ENCODE results near the gene HCN4. TPM values are rescaled to one million over a fixed set of nuclear protein-coding genes. Genes with fewer than 3 reads are reported as not detected.

HCN4 gene
- total and polyA plus RNA-seq, 8 donors = 0.03 to 1.7 (median 0.18) TPM; not detected in 3

- WGBS, 5 donors = 67 to 86% (median 80%) methylated on average over 9 of the region's 9 CpGs
- peaks cover 0 to 5% (median 0%) of the 10 kb centered on the region in 4 donors for H3K9me3 ChIP-seq
- no peak for DNase-seq
- H3K27me3 ChIP-seq = peaks cover 0 to 12% (median 0%) of the 10 kb centered on the region in 3 donors
- TF ChIP-seq POLR2A (IDR thresholded peaks at IDR 0.05) (no peak), CTCF (IDR thresholded peaks at IDR 0.05) (no peak), POLR2AphosphoS5 (IDR thresholded peaks at IDR 0.05) (no peak), EP300 (IDR thresholded peaks at IDR 0.05) (no peak)
- no peak overlapping the region for H3K27ac ChIP-seq
- H3K4me1 ChIP-seq = no peaks in the 10 kb centered on the region
- H3K4me3 ChIP-seq = no peak overlapping the region
- intact Hi-C loops (cut with DNase I; ENCODE audit: low total_unique reads) = no loop called here
- H3K36me3 ChIP-seq = no peaks in the 10 kb centered on the region
These were observed 28.1 kb downstream of the HCN4 start for GRCh38 chr15:73340502-73341192.

GRCh38 chr15:73338606-73339374, 30.0 kb downstream of the HCN4 start:
- Histone ChIP-seq H3K27me3 (peaks cover 0 to 12% (median 0%) of the 10 kb centered on the region in 3 donors), H3K4me3 (no peak overlapping the region), H3K4me1 (no peaks in the 10 kb centered on the region), H3K36me3 (no peaks in the 10 kb centered on the region), H3K27ac (no peak overlapping the region), H3K9me3 (peaks cover 0 to 5% (median 0%) of the 10 kb centered on the region in 4 donors)
- 65 to 79% (median 72%) methylated on average over 6 to 9 of the region's 9 CpGs for WGBS, 5 donors
- DNase-seq = no peak
- intact Hi-C loops (cut with DNase I; ENCODE audit: low total_unique reads) = no loop called here
- no peak for TF ChIP-seq POLR2AphosphoS5 (IDR thresholded peaks at IDR 0.05)
- TF ChIP-seq POLR2A (IDR thresholded peaks at IDR 0.05) = no peak
- TF ChIP-seq CTCF (IDR thresholded peaks at IDR 0.05) = no peak
- no peak for TF ChIP-seq EP300 (IDR thresholded peaks at IDR 0.05)

GRCh38 chr15:73338058-73338457, 30.7 kb downstream of the HCN4 start:
- Histone ChIP-seq H3K27ac (no peak overlapping the region), H3K9me3 (peaks cover 0 to 1% (median 0%) of the 10 kb centered on the region in 4 donors), H3K36me3 (no peaks in the 10 kb centered on the region), H3K4me1 (no peaks in the 10 kb centered on the region), H3K4me3 (no peak overlapping the region), H3K27me3 (peaks cover 0 to 12% (median 0%) of the 10 kb centered on the region in 3 donors)
- DNase-seq = no peak
- TF ChIP-seq CTCF (IDR thresholded peaks at IDR 0.05) = no peak
- intact Hi-C loops (cut with DNase I; ENCODE audit: low total_unique reads) = no loop called here
- 34 to 62% (median 57%) methylated on average over 6 of the region's 6 CpGs for WGBS, 5 donors

GRCh38 chr15:73337187-73337586, 31.6 kb downstream of the HCN4 start:
- intact Hi-C loops (cut with DNase I; ENCODE audit: low total_unique reads) = no loop called here
- no peaks in the 10 kb centered on the region for H3K9me3 ChIP-seq
- no peaks in the 10 kb centered on the region for H3K4me1 ChIP-seq
- TF ChIP-seq CTCF (IDR thresholded peaks at IDR 0.05) = no peak
- no peak for TF ChIP-seq EP300 (IDR thresholded peaks at IDR 0.05)
- TF ChIP-seq POLR2A (IDR thresholded peaks at IDR 0.05) = no peak
- TF ChIP-seq POLR2AphosphoS5 (IDR thresholded peaks at IDR 0.05) = no peak
- H3K4me3 ChIP-seq = no peak overlapping the region
- H3K36me3 ChIP-seq = no peaks in the 10 kb centered on the region
- 79 to 86% (median 84%) methylated on average over 8 of the region's 8 CpGs for WGBS, 5 donors
- peaks cover 0 to 12% (median 0%) of the 10 kb centered on the region in 3 donors for H3K27me3 ChIP-seq
- no peak for DNase-seq
- H3K27ac ChIP-seq = no peak overlapping the region
